H9 (cell line): ENCODE results near the gene GCAT. TPM values are rescaled to one million over a fixed set of nuclear protein-coding genes. Genes with fewer than 3 reads are reported as not detected.
A peak's percentile ranks its signal among the peaks of the same experiment; 100 is the strongest.

ENCODE experiments used
- DNase-seq: peaks from one replicate; pipeline ENCODE4 v3.0.0-alpha.2; 2017
- H2AFZ ChIP-seq: one replicate; pipeline ENCODE4 v1.6.1; 2013; ENCODE audit warnings: mild to moderate bottlenecking, low read length, control low read depth, moderate library complexity
- H2AK5ac ChIP-seq: 2 replicates; pipeline ENCODE4 v1.6.1; 2013; ENCODE audit warnings: low read length, control low read depth, mixed read lengths; ENCODE audit not compliant: insufficient read length
- H2BK120ac ChIP-seq: one replicate; pipeline ENCODE4 v1.6.1; 2013; ENCODE audit warnings: low read depth, mild to moderate bottlenecking, low read length, control low read depth, inconsistent platforms; ENCODE audit not compliant: poor library complexity, severe bottlenecking
- H2BK12ac ChIP-seq: 2 replicates; pipeline ENCODE4 v1.6.1; 2013; ENCODE audit warnings: low read length, control low read depth, mixed read lengths, low read depth; ENCODE audit not compliant: insufficient read length
- H2BK15ac ChIP-seq: 2 replicates; pipeline ENCODE4 v1.6.1; 2013; ENCODE audit warnings: low read depth, low read length, control low read depth
- H2BK20ac ChIP-seq: one replicate; pipeline ENCODE4 v1.6.1; 2013; ENCODE audit warnings: low read depth, mild to moderate bottlenecking, low read length, control low read depth, inconsistent platforms; ENCODE audit not compliant: poor library complexity, severe bottlenecking
- H2BK5ac ChIP-seq: 2 replicates; pipeline ENCODE4 v1.6.1; 2013; ENCODE audit warnings: low read length, control low read depth, mixed read lengths; ENCODE audit not compliant: insufficient read length
- H3K14ac ChIP-seq: 2 replicates; pipeline ENCODE4 v1.6.1; 2013; ENCODE audit warnings: low read length, control low read depth; ENCODE audit not compliant: insufficient read depth
- H3K18ac ChIP-seq: 2 replicates; pipeline ENCODE4 v1.6.1; 2013; ENCODE audit warnings: low read depth, mild to moderate bottlenecking, mixed read lengths, low read length, control low read depth; ENCODE audit not compliant: insufficient read length
- H3K23ac ChIP-seq: 2 replicates; pipeline ENCODE4 v1.6.1; 2013; ENCODE audit warnings: low read length, control low read depth, mixed read lengths, low read depth; ENCODE audit not compliant: insufficient read length
- H3K23me2 ChIP-seq: 2 replicates; pipeline ENCODE4 v1.6.1; 2013; ENCODE audit warnings: low read depth, mild to moderate bottlenecking, mixed read lengths, low read length, control low read depth; ENCODE audit not compliant: insufficient read length, poor library complexity, severe bottlenecking
- H3K27ac ChIP-seq: 2 replicates; pipeline ENCODE4 v1.5.1; 2013; ENCODE audit warnings: low read length, control low read depth, mixed read lengths, low read depth; ENCODE audit not compliant: insufficient read length
- H3K27me3 ChIP-seq: 2 replicates; pipeline ENCODE4 v1.6.1; 2013; ENCODE audit warnings: low read length, control low read depth, inconsistent platforms; ENCODE audit not compliant: insufficient read depth
- H3K4ac ChIP-seq: 2 replicates; pipeline ENCODE4 v1.6.1; 2013; ENCODE audit warnings: low read depth, mild to moderate bottlenecking, control low read depth, inconsistent platforms, low read length, moderate library complexity
- H3K4me1 ChIP-seq: 2 replicates; pipeline ENCODE4 v1.6.1; 2013; ENCODE audit warnings: low read length, control low read depth, inconsistent platforms; ENCODE audit not compliant: insufficient read depth
- H3K4me2 ChIP-seq: 2 replicates; pipeline ENCODE4 v1.6.1; 2013; ENCODE audit warnings: low read length, control low read depth, mixed read lengths; ENCODE audit not compliant: insufficient read length, insufficient read depth
- H3K56ac ChIP-seq: 2 replicates; pipeline ENCODE4 v1.6.1; 2013; ENCODE audit warnings: low read depth, mild to moderate bottlenecking, mixed read lengths, low read length, control low read depth; ENCODE audit not compliant: insufficient read length
- H3K79me1 ChIP-seq: 2 replicates; pipeline ENCODE4 v1.6.1; 2013; ENCODE audit warnings: low read depth, mild to moderate bottlenecking, moderate library complexity, low read length, control low read depth, inconsistent platforms; ENCODE audit not compliant: insufficient read depth, poor library complexity, severe bottlenecking
- H3K79me2 ChIP-seq: 2 replicates; pipeline ENCODE4 v1.6.1; 2013; ENCODE audit warnings: low read length, control low read depth, inconsistent platforms; ENCODE audit not compliant: insufficient read depth
- H3K9ac ChIP-seq: 2 replicates; pipeline ENCODE4 v1.6.1; 2013; ENCODE audit warnings: low read length, control low read depth, mixed read lengths; ENCODE audit not compliant: insufficient read length; ENCODE audit errors: extremely low read depth
- H3K9me3 ChIP-seq: one replicate; pipeline ENCODE4 v1.6.1; 2013; ENCODE audit warnings: low read depth, low read length, inconsistent platforms; ENCODE audit not compliant: control insufficient read depth
- H3T11ph ChIP-seq: one replicate; pipeline ENCODE4 v1.6.1; 2013; ENCODE audit warnings: mild to moderate bottlenecking, low read length, control low read depth, inconsistent platforms
- H4K20me1 ChIP-seq: one replicate; pipeline ENCODE4 v1.6.1; 2013; ENCODE audit not compliant: control insufficient read depth, insufficient read length, insufficient read depth
- H4K5ac ChIP-seq: 2 replicates; pipeline ENCODE4 v1.6.1; 2013; ENCODE audit warnings: low read depth, mild to moderate bottlenecking, mixed read lengths, low read length, control low read depth; ENCODE audit not compliant: insufficient read length
- H4K8ac ChIP-seq: replicated peaks from 2 replicates; pipeline ENCODE4 v1.6.1; 2013; ENCODE audit warnings: low read length, control low read depth, mixed read lengths, low read depth; ENCODE audit not compliant: insufficient read length
- H4K91ac ChIP-seq: 2 replicates; pipeline ENCODE4 v1.6.1; 2013; ENCODE audit warnings: low read depth, mild to moderate bottlenecking, moderate library complexity, mixed read lengths, low read length, control low read depth; ENCODE audit not compliant: insufficient read length
- H3K27ac Mint-ChIP-seq, 3 experiments: 2 replicates in 2 of 3; 3 replicates in 1 of 3; pipeline ENCODE4 v1.8.0; 2020 to 2021; ENCODE audit warnings: mixed read lengths in 3 of 3, mild to moderate bottlenecking in 1 of 3, moderate library complexity in 1 of 3
- H3K27me3 Mint-ChIP-seq: 2 replicates; pipeline ENCODE4 v1.8.0; 2021; ENCODE audit warnings: low read depth, mild to moderate bottlenecking, moderate library complexity, mixed read lengths
- H3K36me3 Mint-ChIP-seq, 3 experiments: 2 replicates in 2 of 3; 3 replicates in 1 of 3; pipeline ENCODE4 v1.8.0; 2020 to 2021; ENCODE audit warnings: low read depth in 3 of 3, mixed read lengths in 3 of 3; ENCODE audit not compliant: insufficient read depth in 1 of 3
- H3K4me1 Mint-ChIP-seq, 2 experiments: 2 replicates each; pipeline ENCODE4 v1.8.0; 2020; ENCODE audit warnings: mixed read lengths in 2 of 2
- H3K4me3 Mint-ChIP-seq, 2 experiments: 2 replicates in 1 of 2; 3 replicates in 1 of 2; pipeline ENCODE4 v1.8.0; 2020 to 2021; ENCODE audit warnings: mild to moderate bottlenecking in 2 of 2, mixed read lengths in 2 of 2, moderate library complexity in 1 of 2
- H3K9me3 Mint-ChIP-seq, 2 experiments: 2 replicates in 1 of 2; 3 replicates in 1 of 2; pipeline ENCODE4 v1.8.0; 2020; ENCODE audit warnings: mild to moderate bottlenecking in 2 of 2, mixed read lengths in 2 of 2, moderate library complexity in 1 of 2
- WGBS: extraction: QIAGEN DNeasy Blood & Tissue Kit; methylation state at CpG from one replicate; pipeline ENCODE4 v1.1.7; 2013; ENCODE audit warnings: missing lambda C conversion rate, low lambda C conversion rate, mixed read lengths; ENCODE audit not compliant: insufficient read length; ENCODE audit errors: extremely low coverage; 5-methylcytosine and 5-hydroxymethylcytosine counted together
- total RNA-seq: library from RNA; stranded (reverse); gene quantifications from 2 replicates; pipeline ENCODE4 v1.2.1, GENCODE V29; 2021
- TF ChIP-seq, protein P1 (sequence below): fragments of 200-600 bp; sonication (generic); conservative IDR thresholded peaks from 3 replicates; pipeline ENCODE4 v1.8.0; 2021; ENCODE audit warnings: antibody characterized with exemption, mild to moderate bottlenecking

The GCAT gene
- total RNA-seq, 1 experiment from 2014 or later, result 26.9 TPM

DNA sequence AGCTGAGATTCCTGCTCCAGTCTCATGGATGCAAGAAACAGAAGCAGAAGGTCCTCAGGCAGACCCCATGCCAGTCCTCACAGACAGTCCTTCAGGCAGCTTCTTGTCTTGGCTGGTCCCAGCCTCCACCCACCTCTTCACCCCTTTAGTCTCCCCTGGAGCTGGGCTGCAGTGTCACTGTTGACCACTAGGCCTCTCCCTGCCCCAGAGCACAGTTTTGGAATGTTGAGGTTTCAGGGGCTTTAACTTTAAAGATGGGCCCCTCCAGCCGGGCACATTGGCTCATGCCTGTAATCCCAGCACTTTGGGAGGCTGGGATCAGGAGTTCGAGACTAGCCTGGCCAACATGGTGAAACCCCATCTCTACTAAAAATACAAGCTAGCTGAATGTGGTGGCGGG is 39.5 kb upstream of the GCAT start:
- Mint-ChIP-seq H3K4me1 (0 out of 4 replicates have a peak, but pooled peaks cover 0 to 3% of the 10 kb centered on the region in 2 experiments), H3K27ac (no peak overlapping the region), H3K27me3 (peaks cover 3% of the 10 kb centered on the region), H3K36me3 (peaks cover 5 to 58% (median 47%) of the 10 kb centered on the region in 3 experiments; a peak in 6 of 7 replicates), H3K9me3 (no peaks in the 10 kb centered on the region), H3K4me3 (no peak overlapping the region)
- Histone ChIP-seq H2BK15ac (no peak overlapping the region), H3K18ac (no peak overlapping the region), H3T11ph (no peak overlapping the region), H4K20me1 (no peaks in the 10 kb centered on the region), H2BK120ac (no peak overlapping the region), H2BK5ac (no peak overlapping the region), H3K4me2 (no peak overlapping the region), H4K91ac (no peak overlapping the region), H3K14ac (no peak overlapping the region), H3K9ac (no peak overlapping the region), H2AFZ (no peak overlapping the region), H3K23me2 (no peaks in the 10 kb centered on the region), H4K5ac (no peak overlapping the region), H2BK12ac (no peak overlapping the region), H3K79me1 (no peaks in the 10 kb centered on the region), H3K23ac (no peak overlapping the region), H3K9me3 (no peaks in the 10 kb centered on the region), H2AK5ac (no peak overlapping the region), H2BK20ac (no peak overlapping the region), H3K4ac (no peak overlapping the region), H3K27ac (no peak overlapping the region), H3K56ac (no peak overlapping the region), H3K79me2 (no peaks in the 10 kb centered on the region), H3K27me3 (no peaks in the 10 kb centered on the region; the same call in 1 of the 2 replicates), H4K8ac (no peak overlapping the region), H3K4me1 (no peaks in the 10 kb centered on the region)
- no peak for DNase-seq
- TF ChIP-seq, protein P1, sequence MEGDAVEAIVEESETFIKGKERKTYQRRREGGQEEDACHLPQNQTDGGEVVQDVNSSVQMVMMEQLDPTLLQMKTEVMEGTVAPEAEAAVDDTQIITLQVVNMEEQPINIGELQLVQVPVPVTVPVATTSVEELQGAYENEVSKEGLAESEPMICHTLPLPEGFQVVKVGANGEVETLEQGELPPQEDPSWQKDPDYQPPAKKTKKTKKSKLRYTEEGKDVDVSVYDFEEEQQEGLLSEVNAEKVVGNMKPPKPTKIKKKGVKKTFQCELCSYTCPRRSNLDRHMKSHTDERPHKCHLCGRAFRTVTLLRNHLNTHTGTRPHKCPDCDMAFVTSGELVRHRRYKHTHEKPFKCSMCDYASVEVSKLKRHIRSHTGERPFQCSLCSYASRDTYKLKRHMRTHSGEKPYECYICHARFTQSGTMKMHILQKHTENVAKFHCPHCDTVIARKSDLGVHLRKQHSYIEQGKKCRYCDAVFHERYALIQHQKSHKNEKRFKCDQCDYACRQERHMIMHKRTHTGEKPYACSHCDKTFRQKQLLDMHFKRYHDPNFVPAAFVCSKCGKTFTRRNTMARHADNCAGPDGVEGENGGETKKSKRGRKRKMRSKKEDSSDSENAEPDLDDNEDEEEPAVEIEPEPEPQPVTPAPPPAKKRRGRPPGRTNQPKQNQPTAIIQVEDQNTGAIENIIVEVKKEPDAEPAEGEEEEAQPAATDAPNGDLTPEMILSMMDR, result peak; percentile 65
- no CpG with 5 or more reads among the region's 3 CpGs for WGBS
